PFSK-1 (cell line): ENCODE measurements around the gene ERP27.

Experiments
- POLR2AphosphoS5 ChIP-seq: IDR thresholded peaks from 2 replicates; pipeline ENCODE4 v1.6.1; 2012; ENCODE audit warnings: low read depth, mild to moderate bottlenecking, control low read depth, low read length, moderate library complexity
- SIN3A ChIP-seq: IDR thresholded peaks from 2 replicates; pipeline ENCODE4 v1.6.1; 2012; ENCODE audit warnings: mild to moderate bottlenecking, low read length, moderate library complexity, borderline replicate concordance; ENCODE audit not compliant: insufficient read depth
- TF ChIP-seq, protein P1 (sequence below), 2 experiments: IDR thresholded peaks; 2 replicates each; pipeline versions ENCODE4 v1.6.1 to v1.8.0; 2011 to 2012; ENCODE audit warnings: low read depth in 2 of 2, low read length in 2 of 2, control low read depth in 1 of 2, inconsistent platforms in 1 of 2, mild to moderate bottlenecking in 1 of 2, moderate library complexity in 1 of 2; ENCODE audit not compliant: insufficient read depth in 1 of 2

DNA sequence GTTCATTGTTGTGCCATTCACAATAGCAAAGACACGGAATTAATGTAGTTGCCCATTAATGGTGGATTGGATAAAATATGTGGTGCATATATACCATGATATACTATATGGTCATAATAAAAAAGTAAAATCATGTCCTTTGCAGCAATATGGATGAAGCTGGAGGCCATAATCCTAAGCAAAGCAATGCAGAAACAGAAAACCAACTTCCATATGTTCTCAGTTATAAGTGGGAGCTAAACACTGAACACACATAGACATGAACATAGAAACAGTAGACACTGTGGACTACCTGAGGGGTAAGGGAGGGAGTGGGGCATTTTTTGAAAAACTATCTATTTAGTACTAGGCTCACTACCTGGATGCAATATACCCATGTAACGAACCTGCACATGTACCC is 3.0 kb upstream of the ERP27 start:
- no peak for TF ChIP-seq POLR2AphosphoS5
- TF ChIP-seq SIN3A, result no peak
- TF ChIP-seq, protein P1, sequence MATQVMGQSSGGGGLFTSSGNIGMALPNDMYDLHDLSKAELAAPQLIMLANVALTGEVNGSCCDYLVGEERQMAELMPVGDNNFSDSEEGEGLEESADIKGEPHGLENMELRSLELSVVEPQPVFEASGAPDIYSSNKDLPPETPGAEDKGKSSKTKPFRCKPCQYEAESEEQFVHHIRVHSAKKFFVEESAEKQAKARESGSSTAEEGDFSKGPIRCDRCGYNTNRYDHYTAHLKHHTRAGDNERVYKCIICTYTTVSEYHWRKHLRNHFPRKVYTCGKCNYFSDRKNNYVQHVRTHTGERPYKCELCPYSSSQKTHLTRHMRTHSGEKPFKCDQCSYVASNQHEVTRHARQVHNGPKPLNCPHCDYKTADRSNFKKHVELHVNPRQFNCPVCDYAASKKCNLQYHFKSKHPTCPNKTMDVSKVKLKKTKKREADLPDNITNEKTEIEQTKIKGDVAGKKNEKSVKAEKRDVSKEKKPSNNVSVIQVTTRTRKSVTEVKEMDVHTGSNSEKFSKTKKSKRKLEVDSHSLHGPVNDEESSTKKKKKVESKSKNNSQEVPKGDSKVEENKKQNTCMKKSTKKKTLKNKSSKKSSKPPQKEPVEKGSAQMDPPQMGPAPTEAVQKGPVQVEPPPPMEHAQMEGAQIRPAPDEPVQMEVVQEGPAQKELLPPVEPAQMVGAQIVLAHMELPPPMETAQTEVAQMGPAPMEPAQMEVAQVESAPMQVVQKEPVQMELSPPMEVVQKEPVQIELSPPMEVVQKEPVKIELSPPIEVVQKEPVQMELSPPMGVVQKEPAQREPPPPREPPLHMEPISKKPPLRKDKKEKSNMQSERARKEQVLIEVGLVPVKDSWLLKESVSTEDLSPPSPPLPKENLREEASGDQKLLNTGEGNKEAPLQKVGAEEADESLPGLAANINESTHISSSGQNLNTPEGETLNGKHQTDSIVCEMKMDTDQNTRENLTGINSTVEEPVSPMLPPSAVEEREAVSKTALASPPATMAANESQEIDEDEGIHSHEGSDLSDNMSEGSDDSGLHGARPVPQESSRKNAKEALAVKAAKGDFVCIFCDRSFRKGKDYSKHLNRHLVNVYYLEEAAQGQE (IDR thresholded peaks at IDR 0.05; ENCODE audit: insufficient read depth in 1 of 2, low read depth in 2 of 2, low read length in 2 of 2), result no peak
